Smooth muscle cell (in vitro differentiated cells): ENCODE results near the gene SAMM50. TPM values are rescaled to one million over a fixed set of nuclear protein-coding genes. Genes with fewer than 3 reads are reported as not detected.
A peak's percentile ranks its signal among the peaks of the same experiment; 100 is the strongest.

Experiments
- DNase-seq: peaks from one replicate; lab custom pipeline; 2025; ENCODE audit not compliant: unreplicated experiment; lab: John Stamatoyannopoulos, UW
- H2AFZ ChIP-seq: fragments of 200-600 bp; sonication (generic); 2 replicates; pipeline ENCODE4 v1.6.0; 2016; ENCODE audit warnings: antibody characterized with exemption, low read depth, mild to moderate bottlenecking
- H3F3A ChIP-seq: fragments of 200-600 bp; sonication (generic); 2 replicates; pipeline ENCODE4 v1.6.0; 2017; ENCODE audit warnings: antibody characterized with exemption, low read depth
- H3K27ac ChIP-seq: fragments of 200-600 bp; sonication (generic); 2 replicates; pipeline ENCODE4 v1.5.1; 2016; ENCODE audit warnings: low read depth, mild to moderate bottlenecking
- H3K27me3 ChIP-seq: fragments of 200-600 bp; sonication (generic); 2 replicates; pipeline ENCODE4 v1.6.1; 2016; ENCODE audit warnings: low read depth, mild to moderate bottlenecking
- H3K36me3 ChIP-seq: fragments of 200-600 bp; sonication (generic); 2 replicates; pipeline ENCODE4 v1.5.1; 2016; ENCODE audit warnings: low read depth
- H3K4me1 ChIP-seq: fragments of 200-600 bp; sonication (generic); 2 replicates; pipeline ENCODE4 v1.5.1; 2016; ENCODE audit warnings: low read depth
- H3K4me2 ChIP-seq: fragments of 200-600 bp; sonication (generic); 2 replicates; pipeline ENCODE4 v1.6.0; 2016; ENCODE audit warnings: mild to moderate bottlenecking
- H3K4me3 ChIP-seq: fragments of 200-600 bp; sonication (generic); 2 replicates; pipeline ENCODE4 v1.5.1; 2016; ENCODE audit warnings: mild to moderate bottlenecking
- H3K79me2 ChIP-seq: fragments of 200-600 bp; sonication (generic); 2 replicates; pipeline ENCODE4 v1.6.0; 2016; ENCODE audit warnings: low read depth, mild to moderate bottlenecking
- H3K9ac ChIP-seq: fragments of 200-600 bp; sonication (generic); 2 replicates; pipeline ENCODE4 v1.6.0; 2016; ENCODE audit warnings: low read depth
- H3K9me3 ChIP-seq: fragments of 200-600 bp; sonication (generic); replicated peaks from 2 replicates; pipeline ENCODE4 v1.5.1; 2016; ENCODE audit warnings: low read depth
- H4K20me1 ChIP-seq: fragments of 200-600 bp; sonication (generic); 2 replicates; pipeline ENCODE4 v1.6.0; 2016; ENCODE audit warnings: low read depth
- WGBS: methylation state at CpG from one replicate; pipeline ENCODE4 v1.1.7; 2016; ENCODE audit warnings: low lambda C conversion rate; 5-methylcytosine and 5-hydroxymethylcytosine counted together
- polyA plus RNA-seq: library from polyadenylated mRNA; unstranded; fragments of >200 nt; fragmentation: Nextera tagmentation; extraction: Ambion mirVana; gene quantifications from 2 replicates; pipeline ENCODE4 v1.2.1, GENCODE V29; 2016
- total RNA-seq: library from RNA; depleted of rRNA; stranded (reverse); fragments of >200 nt; gene quantifications from 2 replicates; pipeline ENCODE4 v1.2.3, GENCODE V29; 2014
- TF ChIP-seq, protein P1 (sequence below): fragments of 200-600 bp; sonication (generic); IDR thresholded peaks from 2 replicates; pipeline ENCODE4 v1.5.1; 2017; ENCODE audit warnings: borderline replicate concordance, mild to moderate bottlenecking, antibody characterized with exemption; ENCODE audit not compliant: insufficient read depth, poor library complexity, severe bottlenecking

Gene SAMM50
- total and polyA plus RNA-seq, 2 experiments from 2014 or later = 43.6 to 56.1 TPM

DNA sequence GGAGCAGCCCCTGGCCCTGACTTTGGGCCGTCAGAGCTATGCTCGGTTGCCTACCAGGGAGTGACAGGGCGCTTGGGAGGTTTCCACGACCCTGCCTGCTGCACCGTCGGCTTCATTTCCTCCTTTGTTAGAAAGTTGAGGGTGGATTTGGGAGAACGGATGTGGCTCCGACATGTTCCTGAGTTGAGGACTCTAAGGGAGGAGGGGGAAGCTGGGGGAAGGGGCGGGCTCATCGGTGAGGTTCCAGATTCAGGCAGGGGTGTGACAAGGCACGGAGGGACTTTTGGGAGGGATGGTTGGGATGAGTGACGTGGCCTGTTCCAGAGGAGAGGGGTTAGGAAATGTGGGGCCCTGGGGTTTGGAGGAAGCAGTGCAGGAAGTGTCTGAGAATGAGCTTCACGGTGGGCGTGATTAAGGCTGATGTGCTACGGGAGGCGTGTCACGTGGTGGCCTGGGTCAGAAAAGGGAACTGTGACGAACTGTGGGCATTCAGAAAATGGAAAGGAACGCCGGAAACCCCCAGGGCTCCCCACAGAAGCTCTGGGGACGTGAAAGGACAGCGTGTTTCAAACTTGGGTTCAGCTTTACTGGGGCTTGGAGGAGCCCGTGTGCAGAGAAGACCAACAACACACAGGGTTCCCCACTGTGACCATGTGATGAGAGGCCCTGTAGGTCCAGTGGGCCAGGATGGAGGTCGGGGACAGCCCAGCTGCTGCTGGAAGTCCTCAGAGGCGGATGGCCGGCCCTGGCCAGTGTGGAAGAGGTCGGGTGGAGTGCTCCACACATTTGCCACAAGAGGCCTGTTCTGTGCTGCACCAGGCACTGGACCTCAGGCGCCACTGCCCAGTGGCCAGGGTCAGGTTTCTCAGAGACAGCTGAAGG is 71.6 kb downstream of the SAMM50 start:
- Histone ChIP-seq H3K4me2 (peak overlapping the region; percentile 48), H4K20me1 (no peaks in the 10 kb centered on the region), H3K9me3 (no peaks in the 10 kb centered on the region), H3K4me3 (no peak overlapping the region), H3K9ac (peak overlapping the region; percentile 24), H3K27me3 (no peaks in the 10 kb centered on the region), H3K27ac (peak overlapping the region; percentile 69), H3F3A (peaks cover 8% of the 10 kb centered on the region), H3K4me1 (peaks cover 5% of the 10 kb centered on the region), H3K79me2 (peaks cover 21% of the 10 kb centered on the region), H3K36me3 (no peaks in the 10 kb centered on the region), H2AFZ (no peak overlapping the region)
- DNase-seq = no peak
- TF ChIP-seq, protein P1, sequence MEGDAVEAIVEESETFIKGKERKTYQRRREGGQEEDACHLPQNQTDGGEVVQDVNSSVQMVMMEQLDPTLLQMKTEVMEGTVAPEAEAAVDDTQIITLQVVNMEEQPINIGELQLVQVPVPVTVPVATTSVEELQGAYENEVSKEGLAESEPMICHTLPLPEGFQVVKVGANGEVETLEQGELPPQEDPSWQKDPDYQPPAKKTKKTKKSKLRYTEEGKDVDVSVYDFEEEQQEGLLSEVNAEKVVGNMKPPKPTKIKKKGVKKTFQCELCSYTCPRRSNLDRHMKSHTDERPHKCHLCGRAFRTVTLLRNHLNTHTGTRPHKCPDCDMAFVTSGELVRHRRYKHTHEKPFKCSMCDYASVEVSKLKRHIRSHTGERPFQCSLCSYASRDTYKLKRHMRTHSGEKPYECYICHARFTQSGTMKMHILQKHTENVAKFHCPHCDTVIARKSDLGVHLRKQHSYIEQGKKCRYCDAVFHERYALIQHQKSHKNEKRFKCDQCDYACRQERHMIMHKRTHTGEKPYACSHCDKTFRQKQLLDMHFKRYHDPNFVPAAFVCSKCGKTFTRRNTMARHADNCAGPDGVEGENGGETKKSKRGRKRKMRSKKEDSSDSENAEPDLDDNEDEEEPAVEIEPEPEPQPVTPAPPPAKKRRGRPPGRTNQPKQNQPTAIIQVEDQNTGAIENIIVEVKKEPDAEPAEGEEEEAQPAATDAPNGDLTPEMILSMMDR = no peak
- 74% methylated on average over 28 of the region's 28 CpGs for WGBS

DNA sequence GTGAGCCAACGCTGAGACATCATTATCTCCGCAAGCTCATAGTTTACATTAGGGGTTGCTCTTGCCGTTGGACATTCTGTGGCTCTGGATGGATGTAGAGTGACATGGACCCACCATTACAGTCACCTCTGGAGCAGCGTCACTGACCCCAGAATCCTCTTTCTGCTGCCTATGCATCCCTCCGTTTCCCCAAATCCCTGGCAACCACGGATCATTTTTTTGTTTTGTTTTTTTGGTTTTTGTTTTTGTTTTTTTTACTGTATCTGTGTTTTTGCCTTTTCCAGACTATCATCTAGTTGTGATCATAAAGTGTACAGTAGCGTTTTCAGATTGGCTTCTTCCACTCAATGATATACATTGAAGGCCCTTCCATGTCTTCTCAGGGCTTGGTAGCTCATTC is 72.8 kb downstream of the SAMM50 start:
- no peaks in the 10 kb centered on the region for H3K27me3 ChIP-seq
- no peak overlapping the region for H3K27ac ChIP-seq
- H3K4me1 ChIP-seq = peaks cover 5% of the 10 kb centered on the region
- no peaks in the 10 kb centered on the region for H3K9me3 ChIP-seq
- H3K9ac ChIP-seq = no peak overlapping the region
- H3K79me2 ChIP-seq = peaks cover 21% of the 10 kb centered on the region
- TF ChIP-seq, protein P1 = no peak
- H4K20me1 ChIP-seq = peaks cover 3% of the 10 kb centered on the region
- DNase-seq = no peak
- no peak overlapping the region for H3K4me2 ChIP-seq
- no peak overlapping the region for H3K4me3 ChIP-seq
- WGBS = 92% methylated on average over 7 of the region's 7 CpGs
- no peak overlapping the region for H2AFZ ChIP-seq
- peaks cover under 1% of the 10 kb centered on the region for H3F3A ChIP-seq
- no peaks in the 10 kb centered on the region for H3K36me3 ChIP-seq

DNA sequence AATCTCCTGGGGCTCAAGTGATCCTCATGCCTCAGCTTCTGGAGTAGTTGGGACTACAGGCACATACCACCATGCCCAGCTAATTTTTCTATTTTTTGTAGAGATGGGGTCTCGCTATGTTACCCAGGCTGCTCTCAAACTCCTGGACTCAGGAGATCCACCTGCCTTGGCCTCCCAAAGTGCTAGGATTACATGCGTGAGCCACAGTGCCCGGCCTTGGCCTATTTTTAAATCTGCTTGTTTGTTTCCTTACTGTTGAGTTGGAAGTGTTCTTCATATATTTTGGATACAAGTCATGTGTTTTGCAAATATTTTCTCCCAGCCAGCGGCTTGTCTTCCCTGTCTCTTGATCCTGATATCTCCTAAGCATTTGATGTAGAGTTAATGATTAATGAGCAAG is 73.8 kb downstream of the SAMM50 start:
- H3K4me1 ChIP-seq = peaks cover 6% of the 10 kb centered on the region
- no peaks in the 10 kb centered on the region for H3K9me3 ChIP-seq
- 95% methylated on average over 4 of the region's 4 CpGs for WGBS
- no peak overlapping the region for H2AFZ ChIP-seq
- no peak overlapping the region for H3K4me3 ChIP-seq
- no peaks in the 10 kb centered on the region for H3K36me3 ChIP-seq
- peaks cover 21% of the 10 kb centered on the region for H3K79me2 ChIP-seq
- no peak overlapping the region for H3K4me2 ChIP-seq
- no peaks in the 10 kb centered on the region for H3K27me3 ChIP-seq
- DNase-seq = no peak
- TF ChIP-seq, protein P1 = no peak
- H3K27ac ChIP-seq = no peak overlapping the region
- H4K20me1 ChIP-seq = peaks cover 7% of the 10 kb centered on the region
- H3F3A ChIP-seq = no peaks in the 10 kb centered on the region
- no peak overlapping the region for H3K9ac ChIP-seq
